ENCODE measurements around the gene PROC.

The PROC gene

DNA sequence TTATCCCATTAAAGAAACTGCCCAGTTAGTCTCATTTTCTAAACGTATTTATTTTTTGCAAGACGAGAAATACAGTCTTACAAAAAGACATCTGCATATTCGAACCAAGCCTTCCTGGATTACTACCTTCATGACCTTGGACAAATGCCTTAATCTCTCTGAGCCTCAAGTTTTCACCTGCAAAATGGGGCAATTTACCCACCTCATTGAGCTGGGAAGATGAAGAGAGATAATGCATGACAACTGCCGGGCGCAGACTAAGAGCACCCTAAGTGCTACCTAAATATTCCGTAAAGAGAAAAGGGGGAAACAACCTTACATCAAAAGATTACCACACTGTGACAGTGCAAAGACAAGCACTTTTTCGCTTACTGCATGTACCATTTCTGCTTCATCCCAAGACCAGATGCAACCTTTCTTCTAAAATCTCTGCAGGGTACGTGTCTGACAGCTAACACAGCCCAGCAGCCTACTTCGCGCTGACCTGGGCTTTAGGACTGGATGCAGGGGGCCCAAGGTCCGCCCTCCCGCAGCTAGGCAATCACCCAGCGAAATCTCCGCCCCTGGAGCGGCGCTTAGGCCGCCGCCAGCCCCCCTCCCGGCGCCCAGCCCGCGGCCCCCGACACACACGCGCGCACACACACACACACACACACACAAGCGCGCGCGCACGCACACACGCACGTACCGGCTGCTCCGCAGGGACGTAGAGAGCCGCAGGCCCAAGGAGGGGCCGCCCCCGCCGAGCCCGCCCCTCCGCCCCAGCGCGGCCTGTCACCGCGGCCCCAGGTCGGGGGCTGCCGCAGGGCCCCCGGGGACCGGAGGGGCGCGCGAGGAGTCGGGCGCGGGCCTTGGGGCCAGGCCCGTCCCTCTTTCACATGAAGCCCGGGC is 31.2 kb upstream of the PROC start:
- TF ChIP-seq, protein P1, sequence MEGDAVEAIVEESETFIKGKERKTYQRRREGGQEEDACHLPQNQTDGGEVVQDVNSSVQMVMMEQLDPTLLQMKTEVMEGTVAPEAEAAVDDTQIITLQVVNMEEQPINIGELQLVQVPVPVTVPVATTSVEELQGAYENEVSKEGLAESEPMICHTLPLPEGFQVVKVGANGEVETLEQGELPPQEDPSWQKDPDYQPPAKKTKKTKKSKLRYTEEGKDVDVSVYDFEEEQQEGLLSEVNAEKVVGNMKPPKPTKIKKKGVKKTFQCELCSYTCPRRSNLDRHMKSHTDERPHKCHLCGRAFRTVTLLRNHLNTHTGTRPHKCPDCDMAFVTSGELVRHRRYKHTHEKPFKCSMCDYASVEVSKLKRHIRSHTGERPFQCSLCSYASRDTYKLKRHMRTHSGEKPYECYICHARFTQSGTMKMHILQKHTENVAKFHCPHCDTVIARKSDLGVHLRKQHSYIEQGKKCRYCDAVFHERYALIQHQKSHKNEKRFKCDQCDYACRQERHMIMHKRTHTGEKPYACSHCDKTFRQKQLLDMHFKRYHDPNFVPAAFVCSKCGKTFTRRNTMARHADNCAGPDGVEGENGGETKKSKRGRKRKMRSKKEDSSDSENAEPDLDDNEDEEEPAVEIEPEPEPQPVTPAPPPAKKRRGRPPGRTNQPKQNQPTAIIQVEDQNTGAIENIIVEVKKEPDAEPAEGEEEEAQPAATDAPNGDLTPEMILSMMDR (IDR thresholded peaks at IDR 0.05; ENCODE audit: low read depth, low read length, missing control alignments): no peak
- peak; percentile 62 for DNase-seq (ENCODE audit: low read depth)
- H3K4me3 ChIP-seq (ENCODE audit: low read depth, low read length): peak overlapping the region; percentile 79
- in situ Hi-C loops (cut with HindIII; ENCODE audit: low sequenced_read_pairs): no loop called here

DNA sequence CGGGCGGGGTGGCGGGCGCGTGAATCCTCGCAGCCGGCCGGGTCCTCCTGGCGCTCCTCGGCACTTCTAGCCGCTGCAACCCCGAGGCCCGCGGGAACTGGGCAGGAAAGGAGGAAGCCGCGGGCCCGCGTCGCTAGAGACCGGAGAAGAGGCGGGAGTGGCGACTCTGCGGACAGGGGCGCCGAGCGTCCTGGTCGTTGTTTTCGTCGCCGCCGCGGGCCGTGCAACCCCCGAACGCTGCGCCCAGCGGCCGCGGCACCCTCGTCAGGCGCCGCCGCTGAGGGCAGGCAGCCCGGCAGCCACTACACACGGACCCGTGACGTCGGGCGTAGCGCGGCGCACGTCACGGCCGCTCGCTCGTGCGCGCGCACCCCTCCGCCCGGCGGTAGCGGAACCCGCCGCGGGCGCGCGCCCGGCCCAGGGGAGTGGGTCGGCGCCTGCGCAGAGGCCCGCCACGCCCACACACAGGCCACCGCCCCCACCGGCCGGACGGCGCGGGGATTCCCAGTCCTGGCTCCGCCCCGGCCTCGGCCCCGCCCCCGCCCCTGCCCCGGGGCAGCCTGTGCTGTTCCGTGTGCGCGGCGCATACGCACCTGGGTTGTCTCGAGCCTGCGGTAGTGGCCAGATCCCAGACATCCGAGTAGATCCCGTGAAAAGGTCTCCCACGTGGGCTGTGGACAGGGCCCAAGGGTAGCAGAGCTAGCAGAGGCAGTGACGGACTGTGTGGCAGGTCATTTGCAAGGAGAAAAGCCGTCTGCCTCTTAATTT is 30.4 kb upstream of the PROC start, which contains the start of gene MAP3K2:
MAP3K2 (minus strand) TSS at position 321 of the 768 bp plus-strand sequence. CDS start 44,846 bp downstream, outside the sequence.
- in situ Hi-C loops (cut with HindIII; ENCODE audit: low sequenced_read_pairs): no loop called here
- TF ChIP-seq, protein P1 (IDR thresholded peaks at IDR 0.05; ENCODE audit: low read depth, low read length, missing control alignments): no peak
- DNase-seq (ENCODE audit: low read depth): peak; percentile 64
- peak within 1 kb of the TSS; percentile 79 for H3K4me3 ChIP-seq (ENCODE audit: low read depth, low read length)

DNA sequence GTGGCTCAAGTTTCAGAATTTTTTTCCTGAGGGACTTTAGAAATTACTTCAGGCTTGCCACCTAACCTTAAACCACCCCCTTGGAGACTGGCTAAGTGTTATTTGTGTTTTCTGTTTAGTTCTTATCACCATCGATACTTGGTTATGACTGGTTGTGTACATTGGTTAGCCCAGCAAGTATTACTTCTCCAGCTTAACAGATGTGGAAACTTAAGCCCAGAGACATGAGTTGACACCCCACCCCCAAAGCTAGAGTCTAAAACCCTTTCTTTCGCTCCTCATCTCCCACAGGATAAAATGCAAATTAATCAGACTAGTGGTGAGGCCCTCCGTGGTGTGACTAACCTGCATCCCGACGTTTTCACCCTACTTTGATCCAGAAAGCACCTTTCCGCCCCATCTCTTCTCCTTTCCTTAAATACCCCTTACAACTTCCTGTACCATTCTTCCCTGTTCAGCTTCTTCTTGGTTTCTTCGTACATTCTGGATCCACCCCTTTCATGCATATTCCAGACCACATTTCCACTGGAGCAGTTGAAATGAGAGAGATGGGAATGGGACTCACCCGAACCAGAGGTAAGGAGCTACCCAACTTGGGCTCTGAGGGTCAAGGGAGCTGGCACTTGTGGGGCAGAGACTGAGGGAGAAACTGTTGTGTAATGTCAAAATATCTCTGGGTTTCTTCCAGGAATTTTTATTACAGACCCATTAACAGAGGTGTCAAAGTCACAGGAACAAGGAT is 29.6 kb upstream of the PROC start:
- no peak for DNase-seq (ENCODE audit: low read depth)
- TF ChIP-seq, protein P1 (IDR thresholded peaks at IDR 0.05; ENCODE audit: low read depth, low read length, missing control alignments): no peak
- in situ Hi-C loops (cut with HindIII; ENCODE audit: low sequenced_read_pairs): no loop called here
- peak overlapping the region; percentile 48 for H3K4me3 ChIP-seq (ENCODE audit: low read depth, low read length)

DNA sequence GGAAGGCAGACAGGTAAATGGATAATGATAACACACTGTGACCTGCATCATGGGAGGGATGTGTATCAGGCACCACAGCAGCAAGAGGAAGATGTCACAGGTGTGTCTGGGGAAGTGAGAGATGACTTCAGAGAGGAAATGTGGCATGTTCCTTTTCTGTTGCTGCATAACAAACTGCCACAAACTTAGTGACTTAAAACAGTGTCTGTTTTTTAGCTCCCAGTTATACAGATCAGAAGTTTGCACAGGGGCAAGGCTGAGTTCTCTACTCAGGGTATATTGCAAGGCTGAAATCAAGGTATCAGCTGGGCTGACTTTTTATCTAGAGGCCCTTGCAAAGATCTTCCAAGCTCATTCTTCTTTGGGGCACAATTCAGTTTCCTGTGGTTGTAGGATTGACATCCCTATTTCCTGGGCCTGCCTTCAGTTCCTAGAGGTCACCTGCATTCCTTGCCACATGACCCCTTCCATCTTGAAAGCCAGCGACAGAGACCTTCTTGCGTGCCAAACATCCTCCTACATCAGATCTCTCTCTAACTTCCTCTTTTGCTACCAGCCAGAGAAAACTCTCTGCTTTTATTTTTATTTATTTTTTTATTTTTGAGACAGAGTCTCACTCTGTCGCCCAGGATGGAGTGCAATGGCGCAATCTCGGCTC is 28.3 kb upstream of the PROC start:
- no peak for DNase-seq (ENCODE audit: low read depth)
- no peak overlapping the region for H3K4me3 ChIP-seq (ENCODE audit: low read depth, low read length)
- in situ Hi-C loops (cut with HindIII; ENCODE audit: low sequenced_read_pairs): no loop called here
- TF ChIP-seq, protein P1 (IDR thresholded peaks at IDR 0.05; ENCODE audit: low read depth, low read length, missing control alignments): no peak

DNA sequence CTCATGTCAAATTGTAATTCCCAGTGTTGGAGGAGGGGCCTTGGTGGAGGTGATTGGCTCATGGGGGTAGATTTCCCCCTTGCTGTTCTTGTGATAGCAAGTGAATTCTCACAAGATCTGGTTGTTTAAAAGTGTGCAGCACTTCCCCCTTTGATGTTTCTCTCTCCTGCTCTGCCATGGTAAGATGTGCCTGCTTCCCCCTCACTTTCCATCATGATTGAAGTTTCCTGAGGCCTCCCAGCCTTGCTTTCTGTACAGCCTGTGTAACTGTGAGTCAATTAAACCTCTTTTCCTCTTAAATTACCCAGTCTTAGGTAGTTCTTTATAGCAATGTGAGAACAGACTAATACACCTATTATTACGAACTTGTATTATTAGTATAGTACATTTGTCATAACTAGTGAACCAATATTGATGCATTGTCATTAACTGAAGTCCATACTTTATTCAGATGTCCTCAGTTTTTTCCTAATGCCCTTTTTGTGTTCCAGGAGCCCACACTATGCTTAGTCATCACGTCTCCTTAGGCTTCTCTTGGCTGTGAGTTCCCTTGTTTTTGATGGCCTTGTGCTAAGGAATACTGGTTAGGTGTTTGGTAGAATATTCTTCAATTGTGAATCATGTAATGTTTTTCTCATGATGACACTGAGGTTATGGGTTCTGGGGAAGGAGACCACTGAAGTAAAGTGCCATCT is 25.9 kb upstream of the PROC start:
- DNase-seq (ENCODE audit: low read depth): no peak
- in situ Hi-C loops (cut with HindIII; ENCODE audit: low sequenced_read_pairs): no loop called here
- H3K4me3 ChIP-seq (ENCODE audit: low read depth, low read length): no peak overlapping the region
- TF ChIP-seq, protein P1 (IDR thresholded peaks at IDR 0.05; ENCODE audit: low read depth, low read length, missing control alignments): no peak

Data from astrocyte of the cerebellum (primary cell).